Gastroesophageal sphincter (tissue), 3 donors: Measurements from ENCODE around the gene ATRIP.

Experiments used
- CTCF ChIP-seq, 4 experiments: fragments of 200-600 bp in 2 of 4; fragments of 450-650 bp in 2 of 4; sonication (generic) in 1 of 4; IDR thresholded peaks; one replicate each; pipeline ENCODE4 v1.5.1; 2017 to 2019; ENCODE audit warnings: antibody characterized with exemption in 4 of 4, mild to moderate bottlenecking in 2 of 4, moderate library complexity in 2 of 4
- POLR2A ChIP-seq, 2 donors: fragments of 450-650 bp; IDR thresholded peaks; one replicate each; pipeline ENCODE4 v1.6.1; 2017; ENCODE audit warnings: antibody characterized with exemption in 2 of 2, mild to moderate bottlenecking in 2 of 2, moderate library complexity in 1 of 2
- POLR2AphosphoS5 ChIP-seq: sonication (generic); formaldehyde crosslinking; IDR thresholded peaks from one replicate; pipeline ENCODE4 v1.6.1; 2017; ENCODE audit warnings: antibody characterized with exemption

- no peak for TF ChIP-seq POLR2AphosphoS5
- no peak for TF ChIP-seq CTCF (IDR thresholded peaks at IDR 0.05)
- TF ChIP-seq POLR2A (IDR thresholded peaks at IDR 0.05) = no peak
These were observed 26.9 kb upstream of the ATRIP start for GRCh38 chr3:48419597-48419996.
